Measurements from ENCODE around the gene FAM83C. TPM values are rescaled to one million over a fixed set of nuclear protein-coding genes. Genes with fewer than 3 reads are reported as not detected.

FAM83C gene
- total RNA-seq, 1 donor from 2014 or later = not detected

DNA sequence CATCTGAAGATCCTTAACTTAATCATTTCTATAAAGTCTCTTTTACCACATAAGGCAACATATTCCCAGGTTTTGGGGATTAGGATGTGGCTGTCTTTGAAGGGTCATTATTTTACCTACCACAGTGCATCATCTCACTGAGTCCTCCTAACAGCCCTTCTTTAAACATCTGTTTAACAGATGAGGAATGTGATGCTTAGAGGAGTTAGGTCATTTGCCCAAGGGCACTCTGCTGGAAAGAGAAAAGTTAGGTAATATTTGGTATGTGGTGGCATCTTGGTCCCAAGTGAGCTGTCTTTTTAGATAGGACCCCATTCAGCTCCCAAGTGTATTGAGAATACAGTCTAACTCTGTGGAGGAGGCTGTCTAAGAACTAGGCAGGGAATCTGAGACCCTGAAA is 54.7 kb downstream of the FAM83C start:
- DNase-seq (ENCODE audit: low spot score) = no peak

- DNase-seq (ENCODE audit: low spot score) = no peak
Observed at GRCh38 chr20:35235881-35236280, 56.3 kb downstream of the FAM83C start.

Other genes starting within 250 kb of the FAM83C start
- 60.5 TPM for gene TRPC4AP, start 199.6 kb downstream of the FAM83C start, total RNA-seq
- 38.2 TPM for gene EDEM2, start 145.1 kb downstream of the FAM83C start, total RNA-seq
- 21.4 TPM for gene PROCR, start 120.4 kb downstream of the FAM83C start, total RNA-seq
- 1.6 TPM for gene MMP24, start 65.7 kb downstream of the FAM83C start, total RNA-seq
- 123 TPM for gene MMP24OS, start 14.3 kb downstream of the FAM83C start, total RNA-seq
- 98.5 TPM for gene EIF6, start 7.7 kb downstream of the FAM83C start, total RNA-seq
- gene UQCC1, start 119.5 kb upstream of the FAM83C start, total RNA-seq = 48.0 TPM
- gene GDF5, start 145.8 kb upstream of the FAM83C start, total RNA-seq = 0.09 TPM
- 33.5 TPM for gene CEP250, start 163.2 kb upstream of the FAM83C start, total RNA-seq
- not detected for gene C20orf173, start 237.2 kb upstream of the FAM83C start, total RNA-seq
- 319 TPM for gene ERGIC3, start 249.7 kb upstream of the FAM83C start, total RNA-seq

Measured in mucosa of gallbladder (tissue), 1 donor.